ENCODE measurements around the gene KDM7A.
"Not testable (repeated sequence)": the region's sequence is repeated elsewhere in the genome, so short reads cannot be mapped to it uniquely, and the experiment has no call there.

The KDM7A gene, protein sequence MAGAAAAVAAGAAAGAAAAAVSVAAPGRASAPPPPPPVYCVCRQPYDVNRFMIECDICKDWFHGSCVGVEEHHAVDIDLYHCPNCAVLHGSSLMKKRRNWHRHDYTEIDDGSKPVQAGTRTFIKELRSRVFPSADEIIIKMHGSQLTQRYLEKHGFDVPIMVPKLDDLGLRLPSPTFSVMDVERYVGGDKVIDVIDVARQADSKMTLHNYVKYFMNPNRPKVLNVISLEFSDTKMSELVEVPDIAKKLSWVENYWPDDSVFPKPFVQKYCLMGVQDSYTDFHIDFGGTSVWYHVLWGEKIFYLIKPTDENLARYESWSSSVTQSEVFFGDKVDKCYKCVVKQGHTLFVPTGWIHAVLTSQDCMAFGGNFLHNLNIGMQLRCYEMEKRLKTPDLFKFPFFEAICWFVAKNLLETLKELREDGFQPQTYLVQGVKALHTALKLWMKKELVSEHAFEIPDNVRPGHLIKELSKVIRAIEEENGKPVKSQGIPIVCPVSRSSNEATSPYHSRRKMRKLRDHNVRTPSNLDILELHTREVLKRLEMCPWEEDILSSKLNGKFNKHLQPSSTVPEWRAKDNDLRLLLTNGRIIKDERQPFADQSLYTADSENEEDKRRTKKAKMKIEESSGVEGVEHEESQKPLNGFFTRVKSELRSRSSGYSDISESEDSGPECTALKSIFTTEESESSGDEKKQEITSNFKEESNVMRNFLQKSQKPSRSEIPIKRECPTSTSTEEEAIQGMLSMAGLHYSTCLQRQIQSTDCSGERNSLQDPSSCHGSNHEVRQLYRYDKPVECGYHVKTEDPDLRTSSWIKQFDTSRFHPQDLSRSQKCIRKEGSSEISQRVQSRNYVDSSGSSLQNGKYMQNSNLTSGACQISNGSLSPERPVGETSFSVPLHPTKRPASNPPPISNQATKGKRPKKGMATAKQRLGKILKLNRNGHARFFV

GRCh38 chr7:140176811-140177702, at the start of gene KDM7A:
Gene KDM7A, minus strand, starts transcription at chr7:140176983. Its CDS starts 46 bp downstream, at chr7:140176937.
- peak; percentile 88 for DNase-seq

DNA sequence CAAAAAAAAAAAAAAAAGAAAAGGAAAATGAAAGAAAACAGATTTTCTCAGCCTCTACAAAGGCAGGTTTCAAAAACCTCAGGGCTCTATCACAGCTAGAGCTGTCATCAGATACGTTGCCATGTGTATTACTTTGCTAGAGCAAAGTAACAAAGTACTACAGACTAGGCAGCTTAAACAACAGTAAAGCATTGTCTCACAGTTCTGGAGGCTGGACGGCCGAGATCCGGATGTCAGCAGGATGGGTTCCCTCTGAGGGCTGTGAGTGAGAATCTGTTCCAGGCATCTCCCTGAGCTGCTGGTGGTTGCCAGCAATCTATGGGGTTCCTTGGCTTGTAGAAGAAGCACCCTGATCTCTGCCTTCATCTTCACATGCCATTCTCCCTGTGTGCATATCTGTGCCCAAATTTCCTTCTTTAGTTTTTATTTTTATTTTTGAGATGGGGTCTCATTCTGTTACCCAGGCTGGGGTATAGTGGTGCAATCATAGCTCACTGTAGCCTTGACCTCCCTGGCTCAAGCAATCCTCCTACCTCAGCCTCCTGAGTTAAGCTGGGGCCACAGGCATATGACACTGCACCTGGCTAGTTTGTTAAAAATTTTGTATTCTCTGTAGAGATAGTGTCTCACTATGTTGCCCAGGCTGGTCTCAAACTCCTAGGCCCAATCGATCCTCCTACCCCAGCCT, 48.9 kb upstream of the KDM7A start:
- DNase-seq, result no peak

DNA sequence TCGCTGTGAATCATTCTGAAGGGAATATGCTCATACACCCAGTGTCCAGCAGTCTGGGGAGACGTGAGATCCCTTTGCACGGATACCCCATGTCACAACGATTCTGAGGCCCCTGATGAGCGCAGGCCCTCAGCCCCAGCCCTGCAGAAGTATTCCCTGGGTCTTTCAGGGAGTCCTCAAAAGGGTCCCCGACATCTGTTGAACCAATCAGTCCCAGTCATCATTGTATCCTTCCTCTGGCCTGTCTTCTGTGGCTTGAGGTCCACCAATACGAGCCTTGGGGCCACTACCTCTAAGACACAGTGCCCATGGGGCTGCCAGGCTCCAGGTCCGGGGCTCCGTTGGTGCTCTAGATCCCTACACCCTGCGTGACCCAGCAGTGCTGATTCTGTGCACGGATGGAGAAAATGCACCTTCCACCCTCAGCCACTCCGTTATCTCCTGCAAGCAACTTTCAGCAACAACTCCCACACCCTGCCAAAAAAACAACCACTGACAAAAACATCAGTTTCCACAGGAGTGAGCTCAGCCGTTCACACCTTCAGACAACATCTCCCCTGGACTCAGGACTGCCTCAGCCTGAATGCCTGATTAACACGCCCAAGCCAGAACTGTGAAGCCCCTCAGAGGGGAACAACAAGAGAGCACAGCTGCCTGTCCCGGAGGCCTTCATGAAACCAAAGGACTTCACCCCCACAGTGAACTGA, 46.9 kb upstream of the KDM7A start:
- DNase-seq, result no peak

- no peak for DNase-seq
Measured at GRCh38 chr7:140222814-140223213, 46.0 kb upstream of the KDM7A start.

DNA sequence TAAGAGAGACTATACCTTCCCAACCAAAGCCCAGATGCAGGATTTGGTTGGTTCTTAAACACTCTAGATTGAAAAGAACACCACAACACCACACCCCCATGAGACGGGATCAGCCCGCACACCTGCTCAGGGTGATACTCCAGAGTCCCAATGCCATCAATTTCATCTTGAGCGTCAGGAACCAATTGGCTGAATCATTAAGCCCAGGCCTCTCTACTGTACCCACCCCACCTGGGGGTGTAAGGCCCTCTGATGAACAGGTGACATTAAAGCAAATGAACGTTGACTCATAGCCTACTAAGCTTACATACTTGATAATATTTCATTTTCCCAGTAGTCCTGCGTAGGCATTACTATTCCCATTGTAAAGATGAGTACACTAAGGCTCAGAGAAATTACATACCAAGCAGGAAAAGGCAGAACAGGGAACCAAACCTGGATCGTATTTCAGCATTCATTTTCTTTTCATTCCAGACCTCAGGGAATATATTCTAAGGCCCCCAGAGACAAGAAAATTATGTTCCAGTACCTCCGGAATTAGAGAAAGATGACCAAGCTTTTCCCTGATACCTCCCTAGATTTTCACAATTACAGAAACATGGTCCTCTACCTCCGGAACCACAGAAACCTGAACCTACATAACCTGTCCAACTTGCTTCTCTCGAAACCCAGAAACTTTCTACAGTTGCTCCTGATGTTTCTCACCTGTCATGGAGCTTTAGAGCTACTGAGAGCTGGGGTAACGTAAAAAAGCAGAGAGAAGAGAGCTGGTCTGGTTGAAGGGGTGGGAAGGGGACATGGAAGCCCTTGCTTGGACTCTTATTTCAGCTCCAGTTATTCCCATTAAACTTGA, 43.1 kb upstream of the KDM7A start:
- peak; percentile 43 for DNase-seq

DNA sequence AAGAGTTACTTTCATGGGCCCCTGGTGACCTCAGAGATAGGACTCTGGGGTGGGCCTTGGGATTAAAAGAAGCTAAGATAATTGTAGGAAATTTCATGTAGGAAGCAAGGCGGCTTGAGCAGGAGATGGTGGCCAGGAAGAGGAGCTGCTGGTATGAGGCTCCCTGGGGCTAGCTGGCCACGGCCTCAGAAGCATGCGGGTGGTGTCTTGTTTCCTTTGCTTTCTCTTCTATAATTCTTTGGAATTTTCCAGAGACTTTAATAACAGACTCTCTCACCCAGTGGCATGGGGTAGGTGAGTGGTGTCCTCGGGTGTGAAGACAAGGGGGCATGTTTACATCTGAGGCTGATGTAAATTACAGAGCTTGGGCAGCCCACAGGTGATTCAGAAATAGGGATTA, 41.9 kb upstream of the KDM7A start:
- no peak for DNase-seq

DNA sequence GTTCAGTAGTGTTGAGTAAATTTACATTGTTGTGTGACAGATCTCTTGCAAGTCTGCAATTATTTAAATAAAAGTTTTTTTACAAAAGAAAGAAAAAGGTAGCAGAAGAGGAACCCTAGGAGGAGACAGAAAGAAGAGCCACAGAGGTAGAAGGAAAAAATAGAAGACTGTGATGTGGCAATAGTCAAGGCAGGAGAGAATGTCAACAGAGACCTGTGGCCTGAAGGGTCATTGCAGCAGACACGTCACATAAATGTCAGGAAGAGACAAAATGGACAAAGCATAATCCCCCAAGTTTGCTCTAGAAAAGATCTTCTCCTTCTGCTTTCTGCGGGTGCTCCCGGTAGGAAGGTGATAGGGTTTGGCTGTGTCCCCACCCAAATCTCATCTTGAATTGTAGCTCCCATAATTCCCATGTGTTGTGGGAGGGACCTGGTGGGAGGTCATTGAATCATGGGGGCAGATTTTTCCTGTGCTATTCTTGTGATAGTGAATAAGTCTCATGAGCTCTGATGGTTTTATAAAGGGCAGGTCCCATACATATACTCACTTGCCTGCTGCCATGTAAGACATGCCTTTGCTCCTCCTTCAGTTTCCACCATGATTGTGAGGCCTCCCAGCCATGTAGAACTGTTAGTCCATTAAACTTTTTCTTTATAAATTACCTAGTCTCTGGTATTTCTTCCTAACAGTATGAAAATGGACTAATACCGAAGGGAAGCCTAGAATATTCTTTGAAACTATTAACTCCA, 41.1 kb upstream of the KDM7A start:
- no peak for DNase-seq

DNA sequence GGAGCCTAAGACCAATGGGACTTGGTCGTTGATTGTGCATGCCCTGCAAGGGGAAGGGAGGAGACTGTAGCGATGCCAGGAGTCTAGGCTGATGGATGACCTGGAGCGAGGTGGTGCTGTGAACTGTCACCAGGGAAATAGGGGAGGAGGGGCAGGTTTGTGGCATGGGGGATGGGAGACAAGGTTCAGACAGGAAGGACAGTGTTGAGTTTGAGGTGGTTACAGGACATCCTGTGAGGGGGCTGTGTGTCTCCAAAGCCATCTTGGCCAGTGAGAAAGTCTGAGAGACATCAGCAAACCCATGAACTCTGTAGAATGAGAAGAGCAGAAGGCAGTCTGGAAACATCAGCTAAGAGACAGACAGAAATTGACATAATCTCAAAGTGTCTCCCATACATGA, 38.5 kb upstream of the KDM7A start:
- no peak for DNase-seq

- peak; percentile 89 for DNase-seq
Measured at GRCh38 chr7:140214075-140214684, 37.4 kb upstream of the KDM7A start.

- no peak for DNase-seq
Measured at GRCh38 chr7:140213684-140214074, 36.9 kb upstream of the KDM7A start.

DNA sequence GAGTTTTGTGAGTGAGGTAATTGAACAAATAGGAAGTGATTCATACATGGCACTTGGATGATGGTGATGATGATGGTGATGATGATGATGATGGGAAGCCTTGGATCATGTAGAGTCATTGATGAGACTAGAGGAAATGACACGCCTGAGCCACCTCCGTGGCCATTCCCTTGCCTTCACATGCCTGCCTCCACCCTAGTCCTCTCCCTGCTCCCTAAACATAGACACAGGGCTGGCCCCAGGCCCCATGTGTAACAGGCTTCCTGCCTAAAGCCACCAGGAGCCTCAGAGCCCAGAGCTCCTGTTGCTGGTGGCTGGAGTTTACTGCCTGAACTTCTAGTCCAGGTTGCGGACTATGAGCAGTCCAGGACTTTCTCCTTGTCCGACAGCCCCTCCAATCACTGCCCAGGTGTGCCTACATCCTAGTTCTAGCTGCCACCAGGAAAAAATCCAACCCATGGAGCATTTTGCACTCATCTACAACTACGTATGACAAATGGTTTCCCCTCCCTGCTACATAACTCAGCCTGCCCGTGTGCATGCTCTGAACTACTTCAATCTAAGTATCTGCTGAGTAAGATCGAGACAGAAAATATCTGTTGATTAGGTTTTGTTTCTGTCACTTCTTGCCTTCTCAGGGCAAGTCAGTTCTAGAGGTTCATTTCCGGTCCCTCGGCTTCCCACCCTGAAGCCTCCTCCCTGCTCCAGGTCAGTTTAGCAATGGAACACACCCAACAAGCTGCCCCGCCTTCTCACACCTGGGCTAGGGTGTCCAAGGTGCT, 35.5 kb upstream of the KDM7A start:
- no peak for DNase-seq

- no peak for DNase-seq
Measured at GRCh38 chr7:140211698-140212097, 34.9 kb upstream of the KDM7A start.

GRCh38 chr7:140209866-140210609, 33.3 kb upstream of the KDM7A start:
- no peak for DNase-seq

GRCh38 chr7:140206616-140207389, 30.0 kb upstream of the KDM7A start:
- no peak for DNase-seq

- DNase-seq, result no peak
Measured at GRCh38 chr7:140205600-140205999, 28.8 kb upstream of the KDM7A start.

GRCh38 chr7:140203556-140203955, 26.8 kb upstream of the KDM7A start:
- DNase-seq, result no peak

GRCh38 chr7:140202942-140203341, 26.2 kb upstream of the KDM7A start:
- not testable (repeated sequence) for DNase-seq

All from NCI-H2029 (cell line).